NCI-H524 (cell line): Measurements from ENCODE around the gene PRIMPOL.
"Not testable (repeated sequence)": the region's sequence is repeated elsewhere in the genome, so short reads cannot be mapped to it uniquely, and the experiment has no call there.

ENCODE experiments used
- DNase-seq, 2 experiments: peaks; one replicate each; lab custom pipeline; 2025; lab: John Stamatoyannopoulos, UW

PRIMPOL gene

GRCh38 chr4:184713887-184714286 is 64.3 kb downstream of the PRIMPOL start:
- no peak for DNase-seq

GRCh38 chr4:184715526-184715925 is 66.0 kb downstream of the PRIMPOL start:
- DNase-seq = no peak

- DNase-seq = no peak
Measured at GRCh38 chr4:184719407-184719806, 69.9 kb downstream of the PRIMPOL start.

- no peak for DNase-seq
Measured at GRCh38 chr4:184721254-184721653, 71.7 kb downstream of the PRIMPOL start.

GRCh38 chr4:184722798-184723197 is 73.3 kb downstream of the PRIMPOL start:
- DNase-seq = no peak

GRCh38 chr4:184727430-184727829 is 77.9 kb downstream of the PRIMPOL start:
- no peak for DNase-seq

- DNase-seq = no peak
Measured at GRCh38 chr4:184728858-184729257, 79.3 kb downstream of the PRIMPOL start.

- DNase-seq = no peak
Measured at GRCh38 chr4:184729946-184730345, 80.4 kb downstream of the PRIMPOL start.

GRCh38 chr4:184731056-184731455 is 81.5 kb downstream of the PRIMPOL start:
- no peak for DNase-seq

- peak; percentile 10 to 51 for DNase-seq
Measured at GRCh38 chr4:184732126-184732525, 82.6 kb downstream of the PRIMPOL start.

GRCh38 chr4:184733654-184734524 is 84.4 kb downstream of the PRIMPOL start, which contains the start of gene CENPU:
CENPU (minus strand) TSS chr4:184734096; CDS start chr4:184734062, 34 bp downstream.
- DNase-seq = peak; percentile 93 to 96

- no peak for DNase-seq
Measured at GRCh38 chr4:184734758-184735157, 85.2 kb downstream of the PRIMPOL start.

- not testable (repeated sequence) for DNase-seq
Measured at GRCh38 chr4:184739575-184739974, 90.0 kb downstream of the PRIMPOL start.

GRCh38 chr4:184740980-184741391 is 91.4 kb downstream of the PRIMPOL start:
- no peak for DNase-seq

GRCh38 chr4:184741651-184742050 is 92.1 kb downstream of the PRIMPOL start:
- not testable (repeated sequence) for DNase-seq

GRCh38 chr4:184743650-184744049 is 94.1 kb downstream of the PRIMPOL start:
- DNase-seq = no peak

- DNase-seq = no peak
Measured at GRCh38 chr4:184744236-184744635, 94.7 kb downstream of the PRIMPOL start.
